SHP77 treated with DMSO at 0.1 percent for 48 hours (cell line): ENCODE measurements around the gene LTO1.
A peak's percentile ranks its signal among the peaks of the same experiment; 100 is the strongest.

Source experiments
- DNase-seq: peaks from one replicate; lab custom pipeline; 2025; lab: John Stamatoyannopoulos, UW

Gene LTO1

GRCh38 chr11:69674886-69675714, at the start of gene LTO1:
Gene LTO1 (minus strand): TSS chr11:69675353. CDS start chr11:69675239, 114 bp downstream.
- peak; percentile 92 for DNase-seq

DNA sequence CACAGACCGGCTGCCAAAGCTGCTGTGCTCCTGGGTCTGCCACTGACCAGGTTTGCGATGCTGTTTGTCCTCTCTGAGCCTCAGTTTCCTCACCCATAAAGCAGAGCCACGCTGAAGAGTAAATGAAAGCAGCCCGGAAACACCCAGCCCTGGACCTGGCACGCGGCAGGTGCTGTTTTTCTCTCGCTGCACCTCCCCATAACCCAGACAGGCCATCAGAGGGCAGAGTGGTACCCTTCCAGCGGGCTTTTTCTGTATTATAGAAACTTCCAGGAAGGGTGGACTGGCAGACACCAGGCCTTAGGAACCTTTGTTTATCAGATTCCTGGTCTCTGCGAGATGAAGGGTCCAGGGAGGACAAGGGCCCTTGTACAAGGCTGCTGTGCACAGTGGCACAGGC, 46.6 kb upstream of the LTO1 start:
- peak; percentile 4 for DNase-seq

DNA sequence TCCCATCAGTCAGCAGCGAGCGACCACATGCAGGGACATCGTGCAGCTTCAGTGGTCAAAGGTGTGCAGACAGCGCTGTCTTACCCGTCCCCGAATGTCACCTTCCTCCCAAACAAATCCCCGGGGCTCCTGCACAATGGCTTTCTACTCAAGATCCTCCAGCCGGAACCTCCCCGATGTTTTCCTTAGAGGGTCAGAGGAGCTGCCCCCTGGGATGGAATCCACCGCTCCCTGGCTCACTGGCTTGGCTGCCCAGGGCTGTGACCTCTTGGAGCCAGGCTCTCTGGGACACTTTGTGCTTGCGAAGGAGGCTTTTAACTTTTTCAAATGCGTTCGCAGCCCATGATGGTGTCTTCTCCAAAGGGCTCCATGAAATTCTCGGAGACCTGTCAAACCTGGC, 46.0 kb upstream of the LTO1 start:
- no peak for DNase-seq

DNA sequence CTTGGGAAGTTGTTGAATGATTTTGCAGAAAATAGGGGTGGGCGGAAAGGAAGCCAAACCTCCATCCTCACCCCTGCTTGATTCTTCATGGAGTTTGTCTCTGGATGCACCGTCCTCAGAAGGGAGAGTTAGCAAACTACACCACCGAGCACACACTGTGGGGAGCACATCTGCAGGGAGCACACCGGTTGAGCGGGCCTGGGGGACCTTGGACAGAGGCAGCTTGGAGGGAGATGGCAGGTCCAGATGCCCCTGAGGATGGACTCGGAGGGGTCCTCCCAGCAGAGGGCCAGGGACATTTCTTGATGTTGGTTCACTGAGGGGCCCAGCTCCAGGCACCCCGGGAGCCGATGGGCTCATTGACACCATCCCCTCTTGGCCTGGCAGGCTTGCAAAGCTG, 43.8 kb upstream of the LTO1 start:
- no peak for DNase-seq

DNA sequence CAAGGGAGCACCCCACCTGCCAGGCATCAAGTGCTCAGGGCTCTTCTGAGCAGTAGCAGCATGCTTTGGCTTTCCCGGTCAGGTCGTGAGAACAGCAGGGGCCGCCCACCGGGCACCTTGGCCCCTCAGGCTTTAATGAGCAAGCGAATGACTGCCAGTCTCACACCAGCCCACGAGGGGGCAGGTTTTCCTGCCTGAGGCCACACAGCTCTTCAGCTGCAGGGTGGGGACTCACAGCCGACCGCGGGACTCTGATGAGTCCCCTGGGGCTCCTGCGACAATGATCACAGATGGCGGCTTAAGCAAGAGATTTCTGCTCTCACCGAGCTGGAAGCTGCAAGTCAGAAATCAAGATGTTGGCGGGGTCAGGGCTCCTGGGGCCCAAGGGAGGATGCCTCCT, 43.0 kb upstream of the LTO1 start:
- peak; percentile 23 for DNase-seq

- no peak for DNase-seq
Measured at GRCh38 chr11:69716891-69717747, 42.0 kb upstream of the LTO1 start.

- DNase-seq: no peak
Measured at GRCh38 chr11:69716099-69716498, 40.9 kb upstream of the LTO1 start.

GRCh38 chr11:69715446-69715845, 40.3 kb upstream of the LTO1 start:
- DNase-seq: no peak

- no peak for DNase-seq
Measured at GRCh38 chr11:69711822-69712801, 37.0 kb upstream of the LTO1 start.

GRCh38 chr11:69708736-69709401, 33.7 kb upstream of the LTO1 start:
- DNase-seq: no peak

DNA sequence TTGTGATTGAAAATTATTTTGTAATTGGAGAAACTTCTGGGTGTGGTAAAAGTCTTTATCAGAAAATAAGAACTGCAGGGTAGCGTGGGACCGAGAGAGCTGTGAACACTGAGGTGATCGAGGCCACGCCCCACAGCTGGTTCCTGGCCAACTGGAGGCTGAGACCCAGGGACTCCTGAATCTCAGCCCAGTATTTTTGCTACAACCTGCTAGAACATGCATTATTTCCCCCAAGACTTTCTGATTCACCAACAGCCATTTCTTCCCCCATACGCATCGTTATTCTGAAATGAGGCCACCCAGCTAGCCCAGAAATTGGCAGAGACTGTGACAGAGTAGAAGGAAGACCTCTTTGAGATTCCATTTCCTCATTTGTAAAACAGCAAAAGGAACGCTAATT, 32.0 kb upstream of the LTO1 start:
- no peak for DNase-seq

GRCh38 chr11:69705901-69706787, 31.0 kb upstream of the LTO1 start:
- no peak for DNase-seq

DNA sequence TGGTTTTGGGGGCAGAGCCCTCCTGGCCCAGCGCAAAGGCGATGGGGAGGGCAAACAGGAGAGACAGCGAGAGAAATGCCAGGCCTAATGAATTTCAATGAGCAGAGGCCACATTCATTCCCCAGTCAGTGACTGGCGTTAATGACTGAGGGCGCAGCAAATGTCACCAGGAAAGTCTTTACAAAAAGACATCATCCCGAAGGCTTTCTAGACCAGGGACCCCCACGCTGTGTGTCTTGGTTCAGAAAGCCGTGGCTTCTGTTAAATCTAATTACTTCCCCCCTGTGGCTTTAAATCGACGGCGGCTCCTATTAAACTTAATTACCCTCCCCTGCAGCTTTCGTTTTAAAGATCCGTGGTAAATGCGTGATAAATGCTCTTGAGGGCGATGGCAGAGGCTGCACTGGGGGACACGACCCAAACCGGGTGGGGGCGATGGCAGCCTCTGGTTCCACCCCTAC, 30.2 kb upstream of the LTO1 start:
- DNase-seq: no peak

- no peak for DNase-seq
Measured at GRCh38 chr11:69704508-69705253, 29.5 kb upstream of the LTO1 start.

- DNase-seq: no peak
Measured at GRCh38 chr11:69703768-69704507, 28.8 kb upstream of the LTO1 start, which contains the start of gene FGF19. Gene FGF19 (minus strand): TSS chr11:69704022. CDS start chr11:69703876, 146 bp downstream.

DNA sequence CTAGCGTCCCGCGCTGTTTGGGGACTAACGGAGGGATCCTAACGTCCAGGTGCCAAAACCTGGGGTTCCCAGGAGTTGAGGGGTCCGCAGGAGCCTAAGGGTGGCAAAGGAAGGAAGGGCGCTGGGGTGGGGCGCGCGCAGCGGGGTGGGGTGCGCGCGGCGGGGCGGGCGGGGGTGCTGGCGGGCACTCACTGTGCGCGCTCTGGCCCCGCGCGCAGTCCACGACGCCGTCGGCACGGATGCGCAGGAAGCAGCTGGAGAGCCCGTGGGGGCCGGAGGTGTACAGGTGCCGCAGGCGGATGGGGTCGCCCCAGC, 28.3 kb upstream of the LTO1 start:
- no peak for DNase-seq

GRCh38 chr11:69702769-69703452, 27.8 kb upstream of the LTO1 start:
- DNase-seq: no peak

DNA sequence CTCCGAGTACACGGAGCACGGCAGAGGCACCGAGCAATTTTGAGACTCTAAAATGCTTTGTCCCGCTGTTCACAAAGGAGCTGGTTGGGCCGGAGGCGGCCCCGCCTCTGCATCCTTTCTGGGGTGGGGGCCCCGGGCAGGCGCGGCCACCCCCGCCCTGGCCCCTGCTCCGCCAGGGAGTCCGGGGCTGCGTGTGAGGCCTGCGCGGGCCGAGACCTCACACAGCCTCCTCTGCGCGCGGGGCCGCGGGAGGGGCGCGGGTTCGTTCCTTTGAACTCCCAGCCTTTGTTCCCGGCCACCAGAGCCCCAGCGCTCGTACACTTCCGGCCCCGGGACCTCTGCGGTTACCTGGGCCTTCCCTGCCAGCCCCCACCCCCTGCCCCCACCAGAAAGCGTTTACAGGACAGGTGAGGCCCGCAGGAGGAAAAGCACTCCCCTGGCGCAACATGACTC, 27.1 kb upstream of the LTO1 start:
- no peak for DNase-seq
